GM19099 (cell line): ENCODE data around the gene YIF1B.

Source experiments
- POLR2A ChIP-seq: IDR thresholded peaks from 3 replicates; pipeline ENCODE4 v1.6.1; 2011; ENCODE audit warnings: low read depth; ENCODE audit not compliant: insufficient read length; ENCODE audit errors: extremely low read depth

The YIF1B gene

DNA sequence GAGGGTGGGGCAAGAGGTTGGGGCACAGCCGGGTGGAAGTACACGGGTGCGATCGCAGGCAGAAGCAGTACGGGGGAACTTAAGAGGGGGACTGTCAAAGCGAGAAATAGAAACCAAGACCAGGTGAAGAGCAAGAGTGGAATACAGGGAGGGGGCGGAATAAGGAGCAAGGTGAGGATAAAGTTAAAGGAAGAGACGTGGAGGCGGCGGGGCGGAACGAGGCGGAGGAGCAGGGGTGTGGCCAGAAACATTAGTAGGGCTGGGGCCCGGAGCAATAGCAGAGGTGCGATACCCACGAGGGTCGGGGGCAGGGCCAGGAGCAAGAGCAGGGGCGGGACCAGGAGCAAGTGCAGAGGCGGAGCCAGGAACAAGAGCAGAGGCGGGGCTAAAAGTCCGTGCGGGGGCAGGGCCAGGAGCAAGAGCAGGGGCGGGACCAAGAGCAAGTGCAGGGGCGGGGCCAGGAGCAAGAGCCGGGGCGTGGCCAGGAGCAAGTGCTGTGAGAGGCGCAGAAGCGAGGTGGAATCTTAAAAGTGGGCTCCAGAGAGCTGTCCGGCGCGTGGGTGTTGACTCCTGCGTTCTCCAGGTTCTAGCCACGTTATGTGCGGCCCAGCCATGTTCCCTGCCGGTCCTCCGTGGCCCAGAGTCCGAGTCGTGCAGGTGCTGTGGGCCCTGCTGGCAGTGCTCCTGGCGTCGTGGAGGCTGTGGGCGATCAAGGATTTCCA, 21.1 kb upstream of the YIF1B start:
- TF ChIP-seq POLR2A = no peak

DNA sequence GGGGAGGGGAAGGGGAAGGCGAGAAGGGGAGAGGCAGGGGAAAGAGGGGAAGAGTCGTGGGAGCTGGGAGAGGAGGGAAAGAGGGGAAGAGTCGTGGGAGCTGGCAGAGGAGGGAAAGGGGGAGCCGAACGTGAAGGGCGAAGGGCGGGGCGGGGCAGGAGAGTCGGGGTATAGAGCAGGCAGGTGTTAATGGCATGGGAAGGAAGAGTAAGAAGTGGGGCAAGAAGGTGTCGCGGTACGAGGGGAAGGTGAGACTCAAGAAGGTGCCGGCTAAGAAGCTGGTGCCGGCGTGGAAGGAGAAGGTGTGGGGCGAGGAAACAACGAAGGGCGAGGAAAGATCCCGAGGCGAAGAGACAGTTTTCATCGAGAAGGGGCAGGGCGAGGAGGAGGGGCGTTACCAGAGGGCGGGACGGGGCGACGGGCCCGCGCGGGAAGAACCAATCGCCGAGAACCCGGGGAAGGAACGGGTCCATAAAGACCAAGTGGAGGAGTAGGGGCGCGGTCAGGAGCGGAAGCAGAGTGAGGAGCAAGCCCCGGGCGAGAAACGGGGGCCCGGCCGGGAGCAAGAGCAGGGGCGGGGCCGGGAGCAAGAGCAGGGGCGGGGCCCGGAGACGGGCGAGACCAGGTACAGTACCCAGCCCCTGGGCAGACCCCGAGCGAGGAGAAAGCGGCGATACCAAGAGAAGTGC, 20.3 kb upstream of the YIF1B start:
- peak; percentile 41 for TF ChIP-seq POLR2A

DNA sequence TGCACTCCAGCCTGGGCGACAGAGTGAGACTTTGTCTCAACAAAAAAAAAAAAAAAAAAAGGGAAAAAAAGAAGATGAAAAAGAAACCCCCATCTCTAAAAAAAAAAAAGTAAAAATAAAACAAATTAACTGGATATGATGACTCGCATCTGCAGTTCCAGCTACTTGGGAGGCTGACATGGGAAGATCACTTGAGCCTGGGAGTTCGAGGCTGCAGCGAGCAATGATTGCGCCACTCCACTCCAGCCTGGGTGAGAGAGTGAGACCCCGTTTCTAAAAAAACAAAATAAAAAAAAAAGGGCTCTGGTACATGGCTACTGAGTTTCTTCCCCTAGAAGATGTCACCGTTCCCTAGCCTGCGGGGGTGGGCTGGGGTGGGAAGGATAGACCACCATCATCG, 17.5 kb upstream of the YIF1B start:
- no peak for TF ChIP-seq POLR2A

DNA sequence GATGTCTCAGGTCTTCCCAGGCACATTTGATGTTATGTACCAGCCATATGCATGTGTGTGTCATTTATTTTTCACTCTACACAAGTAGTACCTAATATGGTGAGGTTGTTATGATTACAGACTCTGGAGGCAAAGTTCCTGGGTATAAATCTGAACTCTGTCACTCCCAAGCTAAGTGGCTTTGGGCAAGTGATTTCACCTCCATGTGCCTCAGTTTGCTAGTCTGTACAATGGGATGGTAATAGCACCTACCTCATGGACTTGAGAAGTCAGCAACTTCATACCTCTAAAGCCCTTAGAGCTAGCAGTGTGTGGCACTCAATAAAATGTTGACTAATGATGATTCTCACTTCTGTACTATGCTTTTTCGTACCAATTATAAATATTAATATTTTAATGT, 16.0 kb upstream of the YIF1B start:
- no peak for TF ChIP-seq POLR2A

DNA sequence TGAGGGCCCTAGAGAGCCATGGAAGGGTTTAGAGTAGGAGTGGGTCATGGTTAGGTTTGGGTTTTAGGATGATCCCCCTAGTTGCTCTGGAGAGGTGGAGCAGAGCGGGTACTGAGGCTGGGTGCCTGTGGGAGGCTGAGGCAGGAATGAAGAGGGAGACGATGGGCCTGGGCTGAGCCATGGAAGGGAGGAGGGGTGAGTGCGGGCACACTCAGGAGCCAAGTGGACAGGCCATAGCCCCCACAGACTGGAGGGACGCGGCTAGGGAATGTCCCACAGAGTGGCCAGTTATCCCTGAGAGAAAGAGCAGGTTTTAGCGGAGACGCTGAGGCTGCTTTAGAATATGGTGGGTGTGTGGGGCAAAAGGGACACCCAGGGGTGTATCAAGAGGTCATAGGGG, 13.9 kb upstream of the YIF1B start:
- TF ChIP-seq POLR2A = no peak

DNA sequence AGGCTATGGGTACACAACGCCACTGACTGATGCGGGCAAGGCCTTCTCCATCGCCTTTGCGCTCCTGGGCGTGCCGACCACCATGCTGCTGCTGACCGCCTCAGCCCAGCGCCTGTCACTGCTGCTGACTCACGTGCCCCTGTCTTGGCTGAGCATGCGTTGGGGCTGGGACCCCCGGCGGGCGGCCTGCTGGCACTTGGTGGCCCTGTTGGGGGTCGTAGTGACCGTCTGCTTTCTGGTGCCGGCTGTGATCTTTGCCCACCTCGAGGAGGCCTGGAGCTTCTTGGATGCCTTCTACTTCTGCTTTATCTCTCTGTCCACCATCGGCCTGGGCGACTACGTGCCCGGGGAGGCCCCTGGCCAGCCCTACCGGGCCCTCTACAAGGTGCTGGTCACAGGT, 10.8 kb upstream of the YIF1B start:
- no peak for TF ChIP-seq POLR2A

DNA sequence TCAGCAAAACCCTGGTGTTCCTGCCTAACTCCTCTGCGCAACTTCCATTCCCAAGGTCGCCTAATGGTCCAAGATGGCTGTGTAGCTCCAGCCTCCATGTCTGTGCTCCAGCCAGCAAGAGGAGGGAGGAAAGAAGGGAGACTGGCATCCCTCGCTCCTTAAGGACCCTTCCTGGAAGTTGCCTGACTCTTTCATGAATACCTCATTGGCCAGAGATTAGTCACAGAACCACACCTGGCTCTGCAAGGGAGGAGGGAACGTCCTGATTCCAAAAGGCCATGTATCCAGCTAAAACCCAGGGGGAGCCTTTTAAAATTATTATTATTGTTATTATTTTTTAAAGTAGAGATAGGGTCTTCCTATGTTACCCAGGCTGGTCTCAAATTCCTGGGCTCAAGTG, 8.7 kb upstream of the YIF1B start:
- TF ChIP-seq POLR2A = no peak

DNA sequence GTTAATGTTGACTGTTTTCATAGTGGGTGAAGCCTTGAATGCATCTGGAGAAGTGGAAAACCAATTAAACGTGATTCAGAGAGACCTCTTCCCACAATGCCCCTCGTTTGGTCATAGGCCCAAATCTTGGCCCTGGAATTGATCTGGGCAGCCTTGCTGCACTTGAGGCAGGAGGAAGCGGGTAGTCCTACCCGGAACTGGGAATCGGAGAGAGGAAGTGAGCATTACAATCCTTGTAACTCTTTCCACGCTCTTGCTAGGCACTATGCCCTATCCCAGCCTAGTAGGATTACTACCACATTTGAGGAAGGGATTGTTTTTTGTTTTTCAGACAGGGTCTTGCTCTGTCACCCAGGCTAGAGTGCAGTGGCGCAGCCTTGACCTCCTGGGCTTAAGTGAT, 7.5 kb upstream of the YIF1B start:
- TF ChIP-seq POLR2A = no peak

DNA sequence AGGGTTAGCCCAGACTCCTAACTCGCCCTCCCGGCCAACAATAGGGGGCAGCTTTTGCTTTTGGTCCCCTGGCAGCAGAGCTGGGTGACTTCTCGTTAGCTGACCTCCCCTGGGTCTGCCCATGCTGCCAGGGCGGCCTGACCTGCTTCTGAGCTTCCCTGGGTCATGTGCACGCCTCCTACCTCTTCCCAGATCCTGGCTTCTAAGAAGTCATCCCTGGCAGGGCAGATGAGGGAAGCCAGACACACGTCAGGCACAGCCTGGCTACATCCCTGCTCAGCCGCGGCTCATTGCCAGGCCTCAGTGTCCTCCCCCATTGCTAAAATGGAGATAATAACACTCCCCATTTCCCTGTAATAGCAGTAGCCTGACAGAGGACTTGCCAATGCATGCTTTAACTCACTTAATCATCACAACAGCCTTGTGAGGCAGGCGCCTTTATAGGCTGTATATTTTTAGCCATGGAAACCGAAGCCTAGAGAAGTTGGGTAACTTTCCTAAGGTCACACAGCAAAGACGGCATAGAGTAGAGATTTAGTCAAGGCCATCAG, 6.0 kb upstream of the YIF1B start:
- TF ChIP-seq POLR2A = no peak

DNA sequence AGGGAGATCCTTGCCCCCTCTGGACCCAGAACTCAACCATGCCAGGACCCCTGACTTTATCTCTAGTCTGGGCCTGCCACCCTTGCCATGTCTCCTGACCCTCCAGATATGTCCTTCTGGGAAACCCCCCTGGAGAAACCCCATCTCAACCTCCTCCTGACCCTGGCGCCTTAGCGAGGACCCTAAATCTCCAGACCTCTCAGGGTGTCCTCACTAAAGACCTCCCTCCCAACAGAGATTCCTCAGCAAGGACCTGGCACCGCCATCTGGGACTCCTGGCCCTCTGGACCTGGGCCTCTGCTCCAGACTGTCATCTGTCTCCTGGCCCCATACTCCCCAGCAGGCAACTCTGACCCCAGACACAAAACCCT, 5.2 kb upstream of the YIF1B start:
- TF ChIP-seq POLR2A = no peak

DNA sequence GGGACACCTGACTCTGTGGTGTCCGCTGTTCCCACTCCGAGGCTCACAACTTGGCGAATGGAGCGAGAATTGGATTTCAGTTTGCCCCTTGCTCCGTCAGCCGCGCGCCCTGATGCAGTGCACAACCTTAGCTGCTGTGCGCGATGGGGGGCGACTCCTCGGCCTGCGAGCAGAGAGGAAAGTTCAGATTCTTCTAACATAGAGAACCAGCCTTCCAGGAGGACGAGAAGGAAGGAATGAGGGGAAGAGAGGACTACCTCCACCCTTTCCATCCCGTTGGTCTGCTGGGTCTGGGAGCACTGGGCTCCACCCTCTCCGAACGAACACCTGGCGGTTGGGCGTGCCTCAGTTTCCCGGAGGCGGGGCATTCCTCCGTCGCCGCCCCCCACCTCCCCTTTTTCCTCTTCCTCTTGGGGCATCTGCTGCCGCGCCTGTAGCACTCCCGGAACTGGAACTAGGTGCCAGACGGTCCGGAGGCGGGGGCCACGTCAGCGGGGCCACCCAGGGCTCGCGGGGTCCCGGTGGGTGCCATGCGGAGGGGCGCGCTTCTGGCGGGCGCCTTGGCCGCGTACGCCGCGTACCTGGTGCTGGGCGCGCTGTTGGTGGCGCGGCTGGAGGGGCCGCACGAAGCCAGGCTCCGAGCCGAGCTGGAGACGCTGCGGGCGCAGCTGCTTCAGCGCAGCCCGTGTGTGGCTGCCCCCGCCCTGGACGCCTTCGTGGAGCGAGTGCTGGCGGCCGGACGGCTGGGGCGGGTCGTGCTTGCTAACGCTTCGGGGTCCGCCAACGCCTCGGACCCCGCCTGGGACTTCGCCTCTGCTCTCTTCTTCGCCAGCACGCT, 3.9 kb upstream of the YIF1B start, which contains the start of gene KCNK6:
KCNK6 (plus strand) TSS at position 425 of the 838 bp plus-strand sequence; CDS start at position 531, 106 bp downstream.
- TF ChIP-seq POLR2A = no peak

DNA sequence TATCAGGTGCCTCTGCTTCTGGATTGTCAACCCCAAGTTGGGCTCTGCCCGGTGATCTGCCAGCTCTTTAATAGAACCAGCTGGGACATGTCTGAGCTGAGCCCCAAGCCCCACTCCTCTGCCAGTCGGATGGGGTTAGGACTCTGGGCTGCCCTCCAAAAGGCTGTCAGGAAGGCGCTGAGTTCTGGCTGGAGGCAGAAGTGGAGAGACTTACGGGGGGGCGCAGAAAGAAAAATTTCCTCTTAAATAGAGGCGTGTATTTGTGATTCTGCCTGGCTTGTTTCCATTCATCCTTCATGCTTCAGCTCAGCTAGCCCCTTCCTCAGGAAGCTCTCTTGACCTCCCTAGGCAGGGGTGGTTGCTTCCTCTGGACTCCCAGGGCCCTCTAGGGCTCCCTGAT, 2.9 kb upstream of the YIF1B start:
- no peak for TF ChIP-seq POLR2A

DNA sequence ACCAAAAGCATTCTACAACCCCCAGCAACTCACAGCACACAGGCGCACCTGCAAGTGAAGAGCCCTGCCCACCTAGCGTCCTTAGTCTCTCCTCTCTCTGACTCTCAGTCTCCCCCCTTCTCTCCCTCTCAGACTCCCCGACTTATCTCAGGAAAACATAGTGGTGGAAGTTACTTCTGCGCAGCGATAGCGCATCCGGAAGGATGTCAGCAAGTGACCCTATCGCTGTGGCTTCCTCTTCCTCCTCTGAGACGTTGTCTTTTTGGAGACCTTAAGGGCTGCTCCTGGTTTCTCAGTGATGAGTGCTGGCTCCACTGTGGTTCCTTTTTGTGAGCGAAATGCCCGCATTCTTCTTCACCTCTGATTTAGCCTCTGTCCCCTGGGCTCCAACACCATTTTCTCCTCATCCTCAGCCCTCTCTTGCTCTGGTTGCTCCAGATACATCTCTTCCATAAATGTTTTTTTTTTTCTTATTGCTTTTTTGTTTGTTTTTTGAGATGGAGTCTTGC, 1.4 kb upstream of the YIF1B start:
- peak; percentile 24 for TF ChIP-seq POLR2A

DNA sequence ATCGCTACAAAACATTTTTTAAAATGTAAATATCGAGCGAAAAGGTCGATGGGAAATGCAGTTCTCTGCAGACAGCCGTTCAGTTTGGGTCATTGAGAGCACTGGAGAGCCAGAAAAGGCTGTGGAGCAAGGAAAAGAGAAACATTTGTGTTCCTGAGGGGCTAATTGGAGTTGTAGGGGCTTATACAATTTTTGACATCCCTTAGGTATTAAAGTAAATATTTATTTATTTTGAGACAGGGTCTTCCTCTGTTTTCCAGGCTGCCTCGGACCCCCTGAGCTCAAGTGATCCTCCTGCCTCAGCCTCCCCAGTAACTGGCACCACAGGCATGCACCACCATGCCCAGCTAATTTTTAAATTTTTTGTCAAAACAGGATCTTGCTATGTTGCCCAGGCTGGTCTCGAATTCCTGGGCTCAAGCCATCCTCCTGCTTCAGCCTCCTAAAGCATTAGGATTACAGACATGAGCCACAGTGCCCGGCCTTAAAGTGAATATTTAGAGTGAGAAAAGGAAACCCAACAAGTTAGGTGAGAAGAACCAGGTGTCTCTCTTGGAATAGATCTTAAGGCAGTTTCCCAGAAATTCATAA, 825 bp upstream of the YIF1B start:
- no peak for TF ChIP-seq POLR2A

DNA sequence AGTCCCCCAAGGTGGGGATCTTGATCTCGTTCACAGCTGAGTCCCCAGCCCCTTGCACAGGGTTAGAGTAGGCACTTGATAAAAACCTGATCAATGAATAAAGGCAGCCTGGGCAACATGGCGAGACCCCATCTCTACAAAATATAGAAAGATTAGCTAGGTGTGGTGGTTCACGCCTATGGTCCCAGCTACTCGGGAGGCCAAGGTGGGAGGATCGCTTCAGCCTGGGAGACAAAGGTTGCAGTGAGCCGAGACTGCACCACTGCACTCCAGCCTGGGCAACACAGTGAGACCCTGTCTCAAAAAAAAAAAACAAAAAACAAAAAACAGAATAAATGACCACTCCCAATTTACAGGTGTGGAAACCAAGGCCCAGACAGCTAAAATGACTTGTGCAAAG, 4.8 kb downstream of the YIF1B start:
- no peak for TF ChIP-seq POLR2A
